HUDEP-2 (cell line): Measurements from ENCODE around the gene PTGER1.

Experiments
- DNase-seq, 76 experiments: peaks; one replicate each; lab custom pipeline; 2025; ENCODE audit not compliant: unreplicated experiment in 76 of 76; lab: John Stamatoyannopoulos, UW

Gene PTGER1

GRCh38 chr19:14502334-14503092 lies 27.4 kb upstream of the PTGER1 start:
- DNase-seq = no peak

GRCh38 chr19:14497228-14497921 lies 22.2 kb upstream of the PTGER1 start:
- no peak for DNase-seq

GRCh38 chr19:14496834-14497227 lies 21.7 kb upstream of the PTGER1 start:
- DNase-seq = no peak

GRCh38 chr19:14496029-14496833 lies 21.1 kb upstream of the PTGER1 start, which contains the start of gene GIPC1:
GIPC1 (minus strand) TSS chr19:14496127; CDS start chr19:14482976, 13,151 bp downstream.
- DNase-seq = peak; percentile 52 to 99 (median 93)

- DNase-seq = no peak
These were observed 20.5 kb upstream of the PTGER1 start for GRCh38 chr19:14495672-14496028.

GRCh38 chr19:14494910-14495671 lies 19.9 kb upstream of the PTGER1 start:
- no peak for DNase-seq

GRCh38 chr19:14494411-14494810 lies 19.3 kb upstream of the PTGER1 start:
- DNase-seq = no peak

- DNase-seq = no peak
These were observed 17.7 kb upstream of the PTGER1 start for GRCh38 chr19:14492756-14493337.

- no peak for DNase-seq
These were observed 12.4 kb upstream of the PTGER1 start for GRCh38 chr19:14487370-14488125.

GRCh38 chr19:14482172-14482941 lies 7.2 kb upstream of the PTGER1 start:
- DNase-seq = no peak

- DNase-seq = no peak
These were observed 5.5 kb upstream of the PTGER1 start for GRCh38 chr19:14480700-14481079.

GRCh38 chr19:14479975-14480699 lies 5.0 kb upstream of the PTGER1 start:
- peak in 53 of 76 experiments; percentile 4 to 69 (median 41) for DNase-seq

- DNase-seq = no peak
These were observed 4.3 kb upstream of the PTGER1 start for GRCh38 chr19:14479309-14479974.

GRCh38 chr19:14478113-14478545 lies 3.0 kb upstream of the PTGER1 start:
- no peak for DNase-seq

GRCh38 chr19:14477418-14478112 lies 2.4 kb upstream of the PTGER1 start:
- no peak for DNase-seq

GRCh38 chr19:14476673-14477401 lies 1.7 kb upstream of the PTGER1 start:
- peak in 53 of 76 experiments; percentile 12 to 78 (median 48) for DNase-seq
